GM19023 (cell line): ENCODE data around the gene SMYD1.

Experiments used
- ATAC-seq: cut with Tn5 transposase; IDR thresholded peaks from one replicate; pipeline ENCODE4 v1.9.1; 2021; ENCODE audit warnings: mild to moderate bottlenecking, moderate library complexity; ENCODE audit not compliant: unreplicated experiment

SMYD1 gene

DNA sequence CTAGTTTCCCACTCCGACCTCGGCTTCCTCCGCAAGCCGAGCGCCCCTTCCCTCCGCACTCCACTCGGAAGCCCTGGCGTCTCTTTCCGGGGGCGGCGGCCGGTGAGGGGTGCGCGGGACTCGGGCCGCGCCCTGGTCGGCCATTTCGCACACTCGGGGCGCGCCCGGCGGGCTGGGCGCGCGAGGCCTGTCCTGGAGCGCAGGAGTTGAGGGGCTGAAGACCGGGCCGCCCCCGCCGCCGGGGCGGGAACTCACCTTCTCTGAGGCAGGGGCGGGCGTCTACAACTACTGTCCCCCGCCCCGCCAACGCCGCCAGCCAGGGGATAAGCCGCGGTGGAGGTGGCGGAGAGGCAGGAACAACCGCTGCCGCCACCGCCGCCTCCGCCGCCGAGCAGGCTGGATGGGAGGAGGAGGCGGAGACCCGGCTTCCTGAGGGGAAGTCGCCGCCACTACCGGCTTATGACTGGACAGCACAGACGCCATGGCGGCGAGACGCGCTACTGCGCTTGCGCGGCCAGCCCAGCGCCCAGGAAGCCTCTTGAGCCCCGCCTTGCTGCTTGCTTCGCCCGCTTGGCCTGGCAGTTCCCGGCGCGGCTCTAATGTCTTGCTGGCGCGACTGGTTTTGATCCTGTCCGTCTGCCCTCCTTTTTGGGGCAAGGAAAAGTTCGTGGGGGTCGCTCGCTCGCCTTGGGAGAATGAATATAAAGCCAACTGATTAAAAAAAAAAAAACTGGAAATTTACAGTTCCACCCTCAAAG lies 12.1 kb upstream of the SMYD1 start, which contains the start of gene KRCC1:
Gene KRCC1, minus strand, starts transcription at position 413 of the 758 bp plus-strand sequence. CDS start 27,220 bp downstream, outside the sequence.
- peak; percentile 96 for ATAC-seq

DNA sequence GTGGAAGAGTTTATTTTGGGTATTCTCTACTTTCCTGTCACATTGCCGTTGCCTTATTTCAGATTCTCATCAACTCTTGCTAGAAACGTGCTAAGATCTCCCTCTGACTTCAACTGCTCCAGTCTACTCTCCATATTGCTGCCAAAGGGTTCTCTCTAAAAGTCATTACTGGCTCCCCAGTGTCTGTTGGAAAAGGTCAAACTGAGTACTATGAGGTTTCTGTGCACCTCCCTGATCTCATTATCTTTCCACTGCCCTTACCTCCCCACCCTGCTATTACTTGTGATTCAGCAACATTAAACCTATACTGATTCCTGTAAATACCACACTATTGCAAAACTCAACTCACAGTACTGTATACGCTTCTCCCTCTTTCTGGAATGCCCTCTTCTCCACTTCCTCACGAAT lies 10.2 kb upstream of the SMYD1 start:
- no peak for ATAC-seq

DNA sequence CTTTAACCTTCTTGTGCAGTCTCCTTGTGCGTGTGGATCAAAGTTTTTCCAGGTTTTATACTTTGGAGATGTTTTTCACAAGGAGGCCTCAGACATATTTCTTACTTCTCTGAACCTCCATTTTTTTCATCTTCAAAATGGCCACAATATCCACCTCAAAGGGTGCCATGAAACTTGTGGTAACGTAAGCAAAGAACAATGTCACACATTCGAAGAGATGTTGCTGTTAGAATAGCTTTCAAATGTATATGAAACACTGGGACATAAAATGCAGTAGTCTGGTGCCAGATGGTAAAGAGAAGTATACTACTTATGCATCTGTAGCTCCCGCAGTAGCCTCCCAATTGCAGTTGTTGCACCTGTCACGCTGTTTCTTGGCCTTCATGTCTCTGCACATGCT lies 9.4 kb upstream of the SMYD1 start:
- no peak for ATAC-seq

DNA sequence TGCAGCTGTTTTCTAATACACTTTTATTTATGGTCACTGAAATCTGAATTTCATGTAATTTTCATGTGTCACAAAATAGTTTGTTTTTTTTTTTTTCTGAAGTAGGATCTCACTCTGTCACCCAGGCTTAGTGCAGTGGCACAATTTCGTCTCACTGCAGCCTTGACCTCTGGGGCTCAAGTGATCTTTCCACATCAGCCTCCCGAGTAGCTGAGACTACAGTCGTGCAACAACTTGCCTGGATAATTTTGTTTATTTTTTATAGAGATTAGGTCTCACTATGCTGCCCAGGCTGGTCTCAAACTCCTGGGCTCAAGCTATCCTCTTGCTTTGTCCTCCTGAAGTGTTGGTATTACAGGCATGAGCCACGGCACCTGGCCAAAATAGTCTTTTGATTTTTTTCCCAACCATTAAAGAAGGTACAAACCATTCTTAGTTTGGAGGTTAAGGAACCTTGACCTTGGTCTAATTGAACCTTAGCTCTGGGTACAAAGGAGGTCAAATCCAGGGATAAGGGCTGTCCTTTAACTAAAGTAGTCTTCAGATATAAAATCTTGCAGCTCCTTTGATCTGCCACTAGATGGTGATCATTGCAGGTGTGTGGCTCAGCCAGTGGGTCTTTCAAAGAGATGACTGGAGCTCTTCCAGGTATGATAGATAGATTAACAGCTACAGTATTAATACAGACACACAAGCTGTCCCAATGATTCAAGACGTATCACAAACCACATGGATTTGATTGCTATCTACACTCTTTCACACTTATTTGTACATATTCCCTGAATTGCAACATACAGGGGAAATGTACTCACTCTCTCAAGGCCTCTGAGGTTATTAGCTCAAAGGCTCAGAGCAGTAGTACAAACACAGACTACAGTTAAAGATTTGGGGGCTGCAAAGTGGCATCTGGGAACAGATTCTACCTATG lies 7.4 kb upstream of the SMYD1 start:
- ATAC-seq, result no peak

DNA sequence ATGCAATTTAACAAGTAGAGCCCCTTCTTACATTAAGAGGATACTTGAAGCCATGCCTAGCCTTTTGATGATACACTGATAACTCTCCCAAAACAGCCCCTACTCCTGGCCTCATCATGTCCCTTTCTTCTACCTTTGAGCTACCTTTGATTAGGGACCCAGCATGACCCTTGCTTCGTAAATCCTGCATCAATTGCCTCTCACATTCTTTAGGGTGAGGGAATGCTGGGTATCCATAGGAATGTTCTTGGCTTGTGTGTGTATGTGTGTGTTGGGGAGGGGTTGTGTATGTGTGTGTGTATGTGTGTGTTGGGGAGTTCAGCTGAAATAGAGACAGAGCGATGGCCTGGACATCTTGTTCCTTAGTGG lies 6.7 kb upstream of the SMYD1 start:
- no peak for ATAC-seq

DNA sequence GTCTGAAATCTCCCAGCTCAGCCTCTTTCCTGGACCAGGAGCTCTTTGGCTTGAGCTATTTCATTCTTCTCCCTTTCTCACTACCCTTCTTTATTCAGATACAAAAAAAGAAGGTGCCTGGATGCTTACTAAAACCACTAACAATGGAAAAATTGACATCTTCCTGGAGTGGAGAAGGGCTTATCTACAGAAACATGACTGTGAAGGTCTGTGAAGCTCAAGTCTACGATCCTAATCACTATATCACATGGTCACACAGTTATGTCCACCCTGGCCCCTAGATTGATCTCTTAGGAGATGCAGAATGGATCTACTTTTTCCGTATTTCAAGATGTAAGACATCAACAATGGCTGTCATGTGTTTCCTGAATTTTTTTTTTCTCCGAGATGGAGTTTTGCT lies 6.3 kb upstream of the SMYD1 start:
- no peak for ATAC-seq

DNA sequence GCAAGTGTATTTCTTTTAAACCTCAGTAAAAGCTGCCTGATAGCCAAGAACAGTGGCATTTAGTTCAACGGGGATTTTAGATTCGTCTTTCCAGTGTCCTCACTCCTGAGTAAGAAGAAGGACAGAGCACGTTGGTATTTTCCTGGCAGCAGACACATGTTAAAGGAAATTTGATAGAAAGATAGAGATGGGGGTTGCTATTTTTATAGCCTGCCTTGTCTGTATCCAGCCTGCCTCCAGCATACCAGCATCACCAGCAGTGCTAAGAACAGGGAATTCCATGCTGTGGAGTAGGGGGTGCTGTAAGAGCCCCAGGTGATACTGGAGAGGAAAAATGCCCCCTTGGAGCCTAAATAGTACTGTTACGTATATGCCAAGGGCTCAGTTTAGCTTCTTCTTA lies 1.1 kb upstream of the SMYD1 start:
- no peak for ATAC-seq

DNA sequence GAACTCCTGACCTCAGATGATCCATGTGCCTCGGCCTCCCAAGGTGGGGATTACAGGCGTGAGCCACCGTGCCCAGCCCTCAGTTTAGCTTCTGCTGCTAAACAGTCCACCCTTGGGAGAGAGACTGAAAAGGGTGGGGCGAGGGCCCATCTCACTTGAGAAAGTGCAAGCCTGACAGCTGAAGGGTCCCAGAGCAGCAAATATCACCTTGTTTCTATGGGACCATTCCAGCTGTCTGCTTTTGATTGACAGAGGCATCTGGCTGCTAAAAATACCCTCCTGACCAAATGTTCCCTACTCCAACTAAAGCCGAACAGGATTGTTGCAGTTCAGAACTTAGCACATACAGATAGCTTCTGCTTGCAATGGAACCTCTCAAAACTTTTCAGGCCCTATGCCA lies 436 bp upstream of the SMYD1 start:
- ATAC-seq, result no peak

DNA sequence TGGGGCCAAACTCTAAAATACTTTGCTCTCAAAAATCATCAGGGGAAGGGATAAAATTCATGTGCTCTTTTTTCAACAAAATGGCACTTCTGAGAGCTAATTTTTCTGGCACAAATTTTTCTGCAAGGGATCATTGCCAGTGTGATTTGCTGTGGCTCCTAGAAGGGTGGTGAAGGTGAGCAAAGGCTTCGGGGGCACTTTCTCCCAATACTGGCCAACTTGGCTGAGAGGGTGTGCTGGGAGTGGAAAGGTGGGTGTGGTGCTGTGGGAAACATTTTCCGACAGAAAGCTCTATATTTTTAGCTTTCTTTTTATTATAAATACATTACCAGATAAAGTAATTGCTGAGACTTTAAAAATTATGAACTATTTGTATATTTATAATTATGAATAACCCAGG lies 419 bp downstream of the SMYD1 start:
- ATAC-seq, result no peak

DNA sequence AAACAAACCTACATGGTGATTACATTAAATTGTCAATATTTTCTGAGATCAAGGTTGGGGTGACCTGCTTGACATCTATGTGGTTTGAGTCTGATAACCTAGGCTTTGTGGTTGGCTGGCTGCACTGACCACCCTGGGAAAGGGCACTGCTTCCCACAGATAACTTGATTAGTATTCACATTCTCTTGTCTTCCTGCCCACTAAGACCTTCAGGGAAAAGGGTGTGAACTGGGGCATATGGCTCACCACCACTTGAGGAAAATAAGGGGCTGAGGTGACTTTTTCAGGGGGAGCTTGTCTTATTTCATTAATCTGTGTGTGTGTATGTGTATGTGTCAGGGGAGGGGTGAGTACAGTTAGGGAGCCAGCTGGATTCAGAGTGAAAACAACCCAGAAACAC lies 1.5 kb downstream of the SMYD1 start:
- ATAC-seq, result no peak

DNA sequence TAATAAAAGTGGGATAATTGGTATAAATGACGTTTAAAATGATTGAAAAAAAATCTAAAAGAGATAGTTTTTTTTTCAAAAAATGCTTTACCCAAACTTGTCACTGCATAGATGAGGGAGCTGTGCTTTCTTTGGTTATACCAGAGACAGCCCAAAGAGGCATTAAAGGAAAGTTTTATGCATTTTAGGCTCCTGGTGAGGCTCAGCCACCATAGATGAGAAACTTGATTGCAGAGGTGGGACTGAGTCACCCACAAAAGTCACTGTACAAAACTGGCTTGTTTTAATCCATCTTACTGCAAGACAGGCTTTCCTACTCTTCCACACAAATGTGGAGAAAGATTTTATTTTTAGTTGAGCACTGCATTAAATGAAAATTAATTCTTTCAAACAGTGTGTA lies 2.4 kb downstream of the SMYD1 start:
- no peak for ATAC-seq

DNA sequence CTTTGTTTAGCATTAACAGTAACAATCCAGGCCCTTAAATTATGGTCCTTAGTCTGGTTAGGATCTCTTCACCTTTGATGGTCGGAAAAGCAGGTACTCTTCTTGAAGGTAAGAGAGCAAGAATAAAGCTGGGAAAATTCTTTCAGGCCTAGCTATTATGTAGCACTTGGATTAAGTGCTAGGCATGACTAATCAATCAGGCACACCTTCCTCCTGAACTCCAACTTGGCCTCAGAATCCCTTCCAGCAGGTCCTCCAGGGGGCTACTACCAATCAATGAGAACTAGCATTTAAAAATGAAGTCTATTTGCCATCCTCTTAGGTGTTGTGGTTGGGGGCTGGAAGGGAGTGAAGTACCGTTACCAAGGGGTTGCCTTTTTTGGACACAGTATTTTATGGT lies 3.7 kb downstream of the SMYD1 start:
- ATAC-seq, result no peak

DNA sequence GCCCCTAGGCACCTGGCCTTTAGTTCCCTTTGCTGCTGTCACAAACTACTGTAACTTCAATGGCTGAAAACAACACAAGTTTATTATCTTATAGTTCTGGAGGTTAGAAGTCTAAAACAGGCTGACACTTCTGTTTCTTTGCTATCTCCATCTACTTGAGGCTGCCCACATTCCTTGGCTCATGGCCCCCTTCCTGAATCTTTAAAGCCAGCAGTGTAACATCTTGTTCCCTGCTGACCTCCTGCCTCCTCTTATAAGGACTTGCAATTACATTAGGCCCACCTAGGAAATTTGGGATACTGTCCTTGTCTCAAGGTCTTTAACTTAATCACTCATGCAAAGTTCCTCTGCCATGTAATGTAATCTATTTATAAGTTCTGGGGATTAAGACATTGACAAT lies 6.5 kb downstream of the SMYD1 start:
- no peak for ATAC-seq

DNA sequence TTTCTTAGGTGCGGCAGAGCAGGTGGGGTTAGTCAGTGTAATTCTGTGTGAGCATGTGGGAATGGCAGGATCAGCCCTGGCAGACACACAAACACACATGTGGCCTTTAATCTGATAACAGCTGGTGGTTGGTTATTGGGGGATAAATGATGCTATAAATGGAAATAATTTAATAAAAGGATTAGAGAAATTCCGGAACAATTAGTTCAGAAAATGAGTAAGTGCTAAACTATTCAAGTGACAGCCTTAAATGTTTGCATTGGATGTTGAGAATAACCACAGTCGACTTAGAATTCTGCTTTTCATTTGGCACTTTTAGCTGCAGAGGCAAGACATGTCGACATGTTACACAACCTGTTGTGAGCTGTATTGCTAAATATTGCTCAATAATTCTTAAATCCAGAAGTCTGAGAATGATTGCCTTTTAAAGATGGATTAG lies 7.2 kb downstream of the SMYD1 start:
- no peak for ATAC-seq

DNA sequence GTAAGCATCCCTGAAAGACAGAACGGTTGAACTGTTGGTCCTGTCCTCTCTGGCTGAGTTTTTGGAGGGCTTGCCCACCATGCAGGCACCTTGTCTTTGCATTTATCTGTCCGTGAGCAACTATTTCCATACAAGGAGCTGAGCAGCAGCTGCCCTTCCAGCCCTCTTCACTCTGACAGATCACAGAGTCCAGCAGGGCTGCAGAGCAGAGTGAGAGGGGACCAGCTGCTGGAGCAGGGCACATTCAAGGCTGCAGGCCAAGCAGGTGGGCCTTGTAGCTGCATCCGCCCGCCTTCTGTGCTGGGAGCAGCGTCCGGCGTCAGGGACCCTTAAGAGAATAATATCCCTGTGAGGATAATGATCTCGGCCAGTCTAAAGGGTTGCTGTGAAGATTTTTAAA lies 9.5 kb downstream of the SMYD1 start:
- ATAC-seq, result no peak

DNA sequence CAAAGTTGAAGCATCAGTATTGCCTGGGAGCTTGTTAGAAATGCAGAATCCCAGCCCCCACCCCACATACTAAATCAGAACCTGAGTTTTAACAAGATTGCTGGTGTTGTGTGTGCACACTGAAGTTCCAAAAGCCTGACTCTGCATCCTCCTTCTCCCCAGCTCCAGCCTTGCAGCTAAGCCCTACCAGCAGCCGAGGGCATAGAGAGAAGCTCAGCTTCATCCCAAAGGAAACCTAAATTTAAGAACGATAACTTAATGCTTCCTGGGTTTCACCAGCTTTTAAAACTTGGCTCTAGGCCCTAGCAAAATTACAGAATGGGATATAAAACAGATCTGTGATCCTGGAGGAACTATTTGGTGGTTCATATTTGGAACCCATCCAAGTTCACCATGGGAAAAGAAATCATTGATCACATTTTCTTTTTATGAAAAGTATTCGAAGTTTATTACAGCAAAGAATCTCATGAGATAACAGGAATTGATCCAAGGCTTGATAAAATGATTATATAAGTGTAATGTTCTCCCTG lies 11.1 kb downstream of the SMYD1 start:
- no peak for ATAC-seq

DNA sequence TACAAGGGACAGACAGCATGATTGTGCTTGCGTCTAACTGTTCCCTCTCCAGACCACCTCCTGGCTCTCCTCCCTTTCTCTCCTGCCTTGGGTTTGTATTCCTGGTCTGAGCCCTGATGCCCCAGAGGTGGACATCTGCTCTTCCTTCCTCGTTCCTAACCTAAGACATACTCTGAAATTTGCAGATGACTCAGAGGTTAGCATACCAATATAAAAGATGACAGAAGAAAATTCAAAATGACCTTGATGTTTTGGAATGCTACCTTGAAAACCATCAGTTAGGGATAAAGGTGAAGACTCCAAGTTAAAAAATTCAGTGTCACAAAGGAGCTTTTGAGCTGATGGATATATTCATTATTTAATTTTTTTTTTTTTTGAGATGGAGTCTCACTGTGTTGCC lies 12.9 kb downstream of the SMYD1 start:
- ATAC-seq, result no peak

DNA sequence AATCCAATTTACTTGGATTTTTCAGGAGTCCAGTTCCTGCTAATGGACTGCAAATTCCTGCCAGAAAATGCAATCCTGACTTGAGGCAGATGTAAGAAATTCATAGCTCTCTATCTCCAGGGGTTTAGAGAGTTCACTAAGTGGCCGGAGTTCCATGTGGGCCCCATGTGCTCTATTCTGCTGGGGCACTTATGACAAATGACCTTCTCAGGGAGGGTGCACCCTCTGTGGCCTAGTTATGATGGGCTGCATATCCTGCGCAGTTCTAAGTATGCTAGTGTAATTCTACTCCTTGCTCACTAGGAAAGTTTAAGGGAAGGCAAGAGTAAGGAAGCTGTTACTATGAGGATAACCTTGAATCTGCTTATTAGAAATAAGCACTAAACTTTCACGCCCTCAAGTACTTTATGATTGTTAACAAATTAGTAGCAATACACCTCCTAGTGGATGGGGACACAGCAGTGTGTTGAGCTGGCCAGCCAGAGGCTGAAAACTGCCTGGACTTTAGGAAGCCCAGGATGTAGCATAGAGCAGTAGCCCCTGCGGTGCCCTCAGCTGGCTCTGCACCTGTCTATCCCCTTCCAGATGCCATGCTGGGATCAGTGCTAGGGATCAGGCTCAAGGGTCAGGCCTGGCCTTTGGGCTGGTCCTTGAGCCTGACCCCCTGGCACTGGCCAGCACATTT lies 14.4 kb downstream of the SMYD1 start:
- no peak for ATAC-seq

DNA sequence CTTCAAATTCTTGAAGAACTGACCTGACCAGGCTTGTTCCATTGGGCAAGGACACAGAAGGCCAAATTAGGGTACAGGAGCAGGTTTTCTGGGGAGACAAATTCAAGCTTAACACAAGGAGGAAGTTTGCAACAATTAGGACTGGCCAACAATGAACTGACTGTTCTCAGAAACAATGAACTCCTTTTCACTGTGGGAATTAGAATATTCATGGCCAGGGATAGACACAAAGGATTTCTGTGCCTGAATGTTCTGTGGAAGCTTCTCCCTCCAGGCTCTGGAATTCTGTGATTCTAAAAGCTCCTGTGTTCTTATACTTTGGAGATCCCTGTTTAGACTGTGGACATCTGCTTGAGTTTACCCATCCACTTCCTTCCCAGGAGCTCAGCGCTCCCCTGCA lies 15.2 kb downstream of the SMYD1 start:
- no peak for ATAC-seq

DNA sequence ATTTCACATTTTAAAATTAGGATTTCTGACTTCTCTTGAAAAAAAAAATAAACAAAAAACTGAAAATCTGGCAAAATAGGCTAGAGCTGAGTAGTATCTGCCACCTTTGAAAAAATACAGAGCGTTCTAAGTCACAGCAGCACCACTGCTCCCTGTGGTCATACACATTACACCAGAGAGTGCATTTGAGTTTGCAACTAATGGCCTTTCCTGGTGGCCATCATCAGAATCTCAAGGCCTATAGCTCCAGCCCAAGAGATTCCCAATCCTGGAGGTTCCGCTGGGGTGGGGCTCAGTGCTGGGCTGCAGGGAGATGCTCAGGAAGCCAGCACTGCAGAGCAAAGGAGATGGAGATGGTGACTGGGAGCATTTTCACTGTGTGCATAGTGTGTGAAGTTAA lies 17.5 kb downstream of the SMYD1 start:
- ATAC-seq, result no peak

DNA sequence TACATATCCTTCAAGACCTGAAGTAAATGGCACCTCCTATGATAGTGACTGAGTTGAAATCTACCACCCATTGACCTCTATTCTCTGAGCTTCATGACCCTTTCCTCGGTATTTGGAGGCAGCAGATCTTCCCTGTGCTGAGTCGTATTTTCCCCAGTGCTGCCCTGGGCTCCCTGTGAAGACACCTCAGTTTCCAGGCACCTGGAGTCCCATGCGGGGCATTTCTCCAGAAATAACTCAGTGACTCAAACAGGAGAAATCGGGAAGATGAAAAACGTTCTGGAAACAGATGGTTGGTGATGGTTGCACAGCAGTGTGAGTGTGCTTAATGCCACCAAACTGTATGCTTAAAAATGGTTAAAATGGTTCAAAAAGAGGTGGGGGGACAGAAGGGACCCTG lies 18.0 kb downstream of the SMYD1 start:
- ATAC-seq, result no peak
